ENCODE results near the gene ARHGEF38. TPM values are rescaled to one million over a fixed set of nuclear protein-coding genes. Genes with fewer than 3 reads are reported as not detected.

The ARHGEF38 gene
- total RNA-seq, 1 experiment from 2014 or later, result 0.15 TPM

- ChIA-PET CTCF (no interaction called here), POLR2A (ENCODE audit: unreplicated experiment) (no interaction called here)
- Histone ChIP-seq H3K27me3 (ENCODE audit: insufficient read depth, low read depth) (no peaks in the 10 kb centered on the region), H3K27ac (no peak overlapping the region), H3K9me3 (ENCODE audit: insufficient read depth, low read depth) (no peaks in the 10 kb centered on the region), H2AFZ (no peak overlapping the region), H3K4me2 (no peak overlapping the region), H3K9me2 (ENCODE audit: insufficient read depth) (no peaks in the 10 kb centered on the region), H3K36me3 (ENCODE audit: low read depth) (no peaks in the 10 kb centered on the region), H3F3A (ENCODE audit: insufficient read depth, low read depth) (no peaks in the 10 kb centered on the region), H3K4me3 (no peak overlapping the region), H4K20me1 (ENCODE audit: insufficient read depth) (no peaks in the 10 kb centered on the region), H3K4me1 (replicated peaks; ENCODE audit: insufficient read depth) (no peaks in the 10 kb centered on the region), H3K79me2 (ENCODE audit: low read depth) (no peaks in the 10 kb centered on the region)
- TF ChIP-seq EZH2 (IDR thresholded peaks at IDR 0.05; ENCODE audit: low read depth), result no peak
- no peak for TF ChIP-seq CTCF (conservative IDR thresholded peaks at IDR 0.05)
- no peak for DNase-seq
- no TSS peak for BruUV-seq (replicated peaks)
- intact Hi-C loops (cut with micrococcal nuclease; ENCODE audit: unreplicated experiment), result no loop called here
These were observed 19.9 kb downstream of the ARHGEF38 start for GRCh38 chr4:105572296-105572695.

- Histone ChIP-seq H3K4me1 (replicated peaks; ENCODE audit: insufficient read depth) (peaks cover 35% of the 10 kb centered on the region), H3K4me2 (peak overlapping the region; percentile 91), H3K79me2 (ENCODE audit: low read depth) (no peaks in the 10 kb centered on the region), H3K27me3 (ENCODE audit: insufficient read depth, low read depth) (no peaks in the 10 kb centered on the region), H3F3A (ENCODE audit: insufficient read depth, low read depth) (peaks cover 15% of the 10 kb centered on the region; the same call in 1 of the 2 replicates), H3K4me3 (peak overlapping the region; percentile 46), H4K20me1 (ENCODE audit: insufficient read depth) (no peaks in the 10 kb centered on the region), H3K27ac (peak overlapping the region; percentile 87), H3K9me3 (ENCODE audit: insufficient read depth, low read depth) (no peaks in the 10 kb centered on the region), H3K36me3 (ENCODE audit: low read depth) (no peaks in the 10 kb centered on the region), H3K9me2 (ENCODE audit: insufficient read depth) (no peaks in the 10 kb centered on the region), H2AFZ (no peak overlapping the region)
- no peak for TF ChIP-seq EZH2 (IDR thresholded peaks at IDR 0.05; ENCODE audit: low read depth)
- TF ChIP-seq CTCF (conservative IDR thresholded peaks at IDR 0.05), result no peak
- BruUV-seq (replicated peaks), result no TSS peak
- ChIA-PET POLR2A (ENCODE audit: unreplicated experiment) (no interaction called here), CTCF (no interaction called here)
- peak in 1 of 2 experiments; percentile 49 for DNase-seq
- intact Hi-C loops (cut with micrococcal nuclease; ENCODE audit: unreplicated experiment), result no loop called here
These were observed 34.4 kb downstream of the ARHGEF38 start for GRCh38 chr4:105586638-105587328.

- DNase-seq, result no peak
- Histone ChIP-seq H3K4me3 (no peak overlapping the region), H4K20me1 (ENCODE audit: insufficient read depth) (no peaks in the 10 kb centered on the region), H3K27me3 (ENCODE audit: insufficient read depth, low read depth) (no peaks in the 10 kb centered on the region), H3K36me3 (ENCODE audit: low read depth) (no peaks in the 10 kb centered on the region), H3F3A (ENCODE audit: insufficient read depth, low read depth) (peaks cover 15% of the 10 kb centered on the region; the same call in 1 of the 2 replicates), H3K27ac (no peak overlapping the region), H3K79me2 (ENCODE audit: low read depth) (no peaks in the 10 kb centered on the region), H3K4me1 (replicated peaks; ENCODE audit: insufficient read depth) (peaks cover 35% of the 10 kb centered on the region), H3K9me3 (ENCODE audit: insufficient read depth, low read depth) (no peaks in the 10 kb centered on the region), H2AFZ (no peak overlapping the region), H3K4me2 (0 out of 2 replicates have a peak overlapping the region, but pooled peaks have one; percentile 91), H3K9me2 (ENCODE audit: insufficient read depth) (no peaks in the 10 kb centered on the region)
- CTCF ChIA-PET, result no interaction called here
- TF ChIP-seq CTCF (conservative IDR thresholded peaks at IDR 0.05) (no peak), EZH2 (IDR thresholded peaks at IDR 0.05; ENCODE audit: low read depth) (no peak)
- BruUV-seq (replicated peaks), result no TSS peak
- intact Hi-C loops (cut with micrococcal nuclease; ENCODE audit: unreplicated experiment), result no loop called here
- POLR2A ChIA-PET (ENCODE audit: unreplicated experiment), result no interaction called here
These were observed 35.4 kb downstream of the ARHGEF38 start for GRCh38 chr4:105587841-105588240.
